ACC112 (cell line): ENCODE data around the gene ACOX3.
"Not testable (repeated sequence)": the region's sequence is repeated elsewhere in the genome, so short reads cannot be mapped to it uniquely, and the experiment has no call there.

Experiments used
- H2AFZ ChIP-seq: fragments of 200-600 bp; sonication (generic); one replicate; pipeline ENCODE4 v1.6.0; 2017; ENCODE audit warnings: antibody characterized with exemption, low read length; ENCODE audit not compliant: unreplicated experiment
- H3K27ac ChIP-seq: fragments of 200-600 bp; sonication (generic); 2 replicates; pipeline ENCODE4 v1.5.1; 2014; ENCODE audit warnings: low read depth, mild to moderate bottlenecking, antibody characterized with exemption, low read length, moderate library complexity
- H3K27me3 ChIP-seq: fragments of 200-600 bp; sonication (generic); 2 replicates; pipeline ENCODE4 v1.6.1; 2014; ENCODE audit warnings: mild to moderate bottlenecking, antibody characterized with exemption, low read length, moderate library complexity, mixed read lengths; ENCODE audit not compliant: insufficient read depth
- H3K36me3 ChIP-seq: fragments of 200-600 bp; sonication (generic); 2 replicates; pipeline ENCODE4 v1.6.1; 2016; ENCODE audit warnings: mild to moderate bottlenecking, antibody characterized with exemption, low read length, moderate library complexity, mixed read lengths; ENCODE audit not compliant: insufficient read depth
- H3K4me1 ChIP-seq: fragments of 200-600 bp; sonication (generic); one replicate; pipeline ENCODE4 v1.6.1; 2016; ENCODE audit warnings: low read length, mixed read lengths; ENCODE audit not compliant: insufficient read depth, unreplicated experiment, control insufficient read depth
- H3K4me3 ChIP-seq: fragments of 200-600 bp; sonication (generic); 2 replicates; pipeline ENCODE4 v1.5.1; 2014; ENCODE audit warnings: mild to moderate bottlenecking, low read depth, low read length
- H3K79me2 ChIP-seq: fragments of 200-600 bp; sonication (generic); one replicate; pipeline ENCODE4 v1.6.0; 2016; ENCODE audit warnings: low read length; ENCODE audit not compliant: control insufficient read depth, unreplicated experiment, insufficient read depth

ACOX3 gene

DNA sequence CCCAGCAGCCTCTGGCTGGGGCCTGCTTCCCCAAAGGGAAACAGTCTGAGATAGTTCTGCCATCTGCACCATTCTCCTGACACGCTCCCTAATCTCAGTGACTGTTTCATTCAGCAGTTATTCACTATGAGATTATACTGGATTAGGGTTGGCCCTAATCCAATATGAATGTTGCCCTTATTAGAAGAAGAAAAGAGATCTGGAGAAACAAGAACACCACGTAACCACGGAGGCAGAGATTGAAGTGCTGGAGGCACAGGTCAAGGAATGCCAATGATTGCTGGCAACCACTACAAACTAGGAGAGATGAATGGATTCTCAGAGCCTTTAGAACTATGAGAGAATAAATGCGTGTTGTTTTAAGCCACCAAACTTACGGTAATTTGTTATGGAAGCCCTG, 7.4 kb downstream of the ACOX3 start:
- H2AFZ ChIP-seq: no peak overlapping the region
- no peak overlapping the region for H3K4me3 ChIP-seq
- no peak overlapping the region for H3K27ac ChIP-seq
- H3K36me3 ChIP-seq: no peaks in the 10 kb centered on the region
- peaks cover 29% of the 10 kb centered on the region for H3K79me2 ChIP-seq
- no peaks in the 10 kb centered on the region for H3K27me3 ChIP-seq
- H3K4me1 ChIP-seq: peaks cover 20% of the 10 kb centered on the region

- Histone ChIP-seq H2AFZ (no peak overlapping the region), H3K36me3 (no peaks in the 10 kb centered on the region), H3K27me3 (no peaks in the 10 kb centered on the region), H3K4me3 (no peak overlapping the region), H3K27ac (no peak overlapping the region), H3K79me2 (peaks cover 18% of the 10 kb centered on the region), H3K4me1 (peaks cover 16% of the 10 kb centered on the region)
Observed at GRCh38 chr4:8431553-8431952, 9.0 kb downstream of the ACOX3 start.

- no peak overlapping the region for H3K27ac ChIP-seq
Observed at GRCh38 chr4:8428288-8429097, 12.0 kb downstream of the ACOX3 start.

DNA sequence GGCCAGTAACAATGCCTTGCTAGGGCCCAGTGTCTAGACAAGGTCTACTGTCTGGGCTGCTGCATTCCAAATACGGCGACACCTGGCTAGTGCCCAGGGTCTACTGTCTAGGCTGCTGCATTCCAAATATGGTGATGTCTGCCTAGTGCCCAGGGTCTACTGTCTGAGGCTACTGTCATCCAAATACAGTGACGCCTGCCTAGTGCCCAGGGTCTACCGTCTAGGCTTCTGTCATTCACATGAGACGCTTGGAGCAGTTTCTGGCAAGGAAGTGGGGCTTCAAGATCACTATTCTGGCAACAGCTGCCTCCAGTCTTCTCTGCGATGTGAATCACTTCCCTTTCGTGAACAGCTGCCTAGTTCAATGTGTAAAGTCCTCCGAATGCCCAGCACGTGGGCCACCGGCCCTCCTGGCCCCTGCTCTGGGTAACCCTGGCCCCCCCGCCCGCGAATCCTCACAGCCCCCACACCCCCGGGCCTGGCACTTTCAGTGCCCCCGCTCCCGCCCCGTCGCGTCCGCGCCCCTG, 12.7 kb downstream of the ACOX3 start:
- Histone ChIP-seq H3K27me3 (no peaks in the 10 kb centered on the region), H3K36me3 (no peaks in the 10 kb centered on the region), H2AFZ (peak overlapping the region; percentile 62), H3K4me1 (peaks cover 4% of the 10 kb centered on the region), H3K4me3 (peak overlapping the region; percentile 78), H3K79me2 (peaks cover 5% of the 10 kb centered on the region), H3K27ac (no peak overlapping the region)

More at GRCh38 chr4:8428288-8429097, 12.0 kb downstream of the ACOX3 start:
- Histone ChIP-seq H3K79me2 (peaks cover 6% of the 10 kb centered on the region), H3K4me3 (peak overlapping the region; percentile 78), H3K27me3 (no peaks in the 10 kb centered on the region), H3K4me1 (peaks cover 4% of the 10 kb centered on the region), H2AFZ (peak overlapping the region; percentile 62), H3K36me3 (no peaks in the 10 kb centered on the region)

GRCh38 chr4:8427262-8427661, 13.3 kb downstream of the ACOX3 start:
- Histone ChIP-seq H3K4me1 (peaks cover 4% of the 10 kb centered on the region), H3K4me3 (peak overlapping the region; percentile 78), H3K27ac (no peak overlapping the region), H3K27me3 (no peaks in the 10 kb centered on the region), H3K79me2 (peaks cover 3% of the 10 kb centered on the region), H3K36me3 (no peaks in the 10 kb centered on the region), H2AFZ (no peak overlapping the region)

GRCh38 chr4:8422786-8423185, 17.7 kb downstream of the ACOX3 start:
- Histone ChIP-seq H3K79me2 (peaks cover 3% of the 10 kb centered on the region), H3K4me3 (no peak overlapping the region), H3K27me3 (no peaks in the 10 kb centered on the region), H2AFZ (no peak overlapping the region), H3K4me1 (peaks cover 8% of the 10 kb centered on the region), H3K36me3 (no peaks in the 10 kb centered on the region), H3K27ac (no peak overlapping the region)

DNA sequence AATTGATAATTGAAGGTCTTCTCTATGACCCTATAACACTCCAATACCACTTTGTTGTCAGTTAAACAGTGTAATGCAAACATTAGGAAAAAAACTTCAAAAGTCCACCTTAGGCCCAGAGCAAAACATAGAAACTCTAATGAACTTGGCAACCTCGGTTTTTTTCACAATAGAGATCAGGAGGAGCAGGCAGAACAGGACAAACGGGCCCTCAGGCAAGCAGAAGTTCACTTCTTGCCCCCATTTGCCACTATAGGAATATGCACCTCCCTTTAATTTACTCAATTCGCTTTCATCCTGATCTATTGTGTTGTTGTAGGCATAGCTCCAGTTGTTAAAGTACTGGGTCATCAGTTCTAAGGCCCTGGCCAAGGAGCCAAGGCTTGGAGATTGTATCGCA, 18.2 kb downstream of the ACOX3 start:
- no peak overlapping the region for H3K4me3 ChIP-seq
- H3K27ac ChIP-seq: no peak overlapping the region
- no peaks in the 10 kb centered on the region for H3K27me3 ChIP-seq

DNA sequence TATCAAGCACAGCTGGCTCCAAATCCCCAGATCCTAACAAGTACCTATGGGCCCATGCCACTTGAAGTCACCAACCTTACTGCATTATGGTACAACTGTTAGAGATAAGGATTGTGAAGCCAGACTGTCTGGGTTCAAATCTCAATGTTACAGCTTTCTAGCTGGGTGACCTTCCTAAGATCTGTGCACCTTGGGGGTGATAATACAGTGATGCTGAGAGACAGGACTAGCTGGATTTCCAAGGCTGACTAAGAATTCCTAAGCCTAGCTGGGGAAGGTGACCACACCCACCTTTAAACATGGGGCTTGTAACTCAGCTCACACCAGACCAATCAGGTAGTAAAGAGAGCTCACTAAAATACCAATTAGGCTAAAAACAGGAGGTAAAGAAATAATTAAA, 20.4 kb downstream of the ACOX3 start:
- H3K27me3 ChIP-seq, H2AFZ ChIP-seq, H3K4me3 ChIP-seq, H3K27ac ChIP-seq, H3K36me3 ChIP-seq, H3K4me1 ChIP-seq: not testable (repeated sequence)
- peaks cover 11% of the 10 kb centered on the region for H3K79me2 ChIP-seq

More for the DNA sequence above, 18.2 kb downstream of the ACOX3 start:
- Histone ChIP-seq H3K36me3 (no peaks in the 10 kb centered on the region), H3K4me1 (peaks cover 6% of the 10 kb centered on the region), H2AFZ (no peak overlapping the region), H3K79me2 (peaks cover 3% of the 10 kb centered on the region)

GRCh38 chr4:8419222-8420041, 21.1 kb downstream of the ACOX3 start:
- H2AFZ ChIP-seq: no peak overlapping the region
- peaks cover 4% of the 10 kb centered on the region for H3K4me1 ChIP-seq
- no peak overlapping the region for H3K27ac ChIP-seq
- no peak overlapping the region for H3K4me3 ChIP-seq
- no peaks in the 10 kb centered on the region for H3K27me3 ChIP-seq
- H3K36me3 ChIP-seq: no peaks in the 10 kb centered on the region
- peaks cover 11% of the 10 kb centered on the region for H3K79me2 ChIP-seq

- H3K27ac ChIP-seq: no peak overlapping the region
- no peak overlapping the region for H2AFZ ChIP-seq
- no peaks in the 10 kb centered on the region for H3K36me3 ChIP-seq
- no peak overlapping the region for H3K4me3 ChIP-seq
- H3K4me1 ChIP-seq: peaks cover 4% of the 10 kb centered on the region
- no peaks in the 10 kb centered on the region for H3K27me3 ChIP-seq
- H3K79me2 ChIP-seq: peaks cover 11% of the 10 kb centered on the region
Observed at GRCh38 chr4:8417071-8417614, 23.4 kb downstream of the ACOX3 start.
